ENCODE data around the gene GGT1.
A peak's percentile ranks its signal among the peaks of the same experiment; 100 is the strongest.
"Not testable (repeated sequence)": the region's sequence is repeated elsewhere in the genome, so short reads cannot be mapped to it uniquely, and the experiment has no call there.

The GGT1 gene

GRCh38 chr22:24602847-24603769 is at the start of gene GGT1:
TSS of gene GGT1 (plus strand) at chr22:24603193. CDS start at chr22:24611082, 7,889 bp downstream.
- DNase-seq (ENCODE audit: low spot score), result not testable (repeated sequence)

GRCh38 chr22:24553597-24554312 is 49.2 kb upstream of the GGT1 start:
- no peak for DNase-seq (ENCODE audit: low spot score)

- DNase-seq (ENCODE audit: low spot score), result no peak
Observed at GRCh38 chr22:24554313-24555164, 48.5 kb upstream of the GGT1 start, which contains the start of gene GUCD1. TSS of gene GUCD1 (minus strand) at chr22:24555138. CDS start at chr22:24554991, 147 bp downstream.

- peak; percentile 99 for DNase-seq (ENCODE audit: low spot score)
Observed at GRCh38 chr22:24555165-24556039, 47.6 kb upstream of the GGT1 start, which contains the start of gene SNRPD3. TSS of gene SNRPD3 (plus strand) at chr22:24555999. CDS start at chr22:24557675, 1,676 bp downstream.

- no peak for DNase-seq (ENCODE audit: low spot score)
Observed at GRCh38 chr22:24559471-24559870, 43.5 kb upstream of the GGT1 start.

GRCh38 chr22:24563246-24563645 is 39.7 kb upstream of the GGT1 start:
- DNase-seq (ENCODE audit: low spot score), result no peak

GRCh38 chr22:24564376-24565058 is 38.5 kb upstream of the GGT1 start:
- DNase-seq (ENCODE audit: low spot score), result no peak

GRCh38 chr22:24565077-24565476 is 37.9 kb upstream of the GGT1 start:
- DNase-seq (ENCODE audit: low spot score), result no peak

- no peak for DNase-seq (ENCODE audit: low spot score)
Observed at GRCh38 chr22:24566899-24567511, 36.0 kb upstream of the GGT1 start.

GRCh38 chr22:24567668-24568067 is 35.3 kb upstream of the GGT1 start:
- no peak for DNase-seq (ENCODE audit: low spot score)

GRCh38 chr22:24571266-24571665 is 31.7 kb upstream of the GGT1 start:
- DNase-seq (ENCODE audit: low spot score), result no peak

GRCh38 chr22:24576778-24577177 is 26.2 kb upstream of the GGT1 start:
- no peak for DNase-seq (ENCODE audit: low spot score)

GRCh38 chr22:24578355-24579257 is 24.4 kb upstream of the GGT1 start:
- DNase-seq (ENCODE audit: low spot score), result no peak

GRCh38 chr22:24579258-24579601 is 23.8 kb upstream of the GGT1 start:
- DNase-seq (ENCODE audit: low spot score), result no peak

- no peak for DNase-seq (ENCODE audit: low spot score)
Observed at GRCh38 chr22:24580276-24580675, 22.7 kb upstream of the GGT1 start.

GRCh38 chr22:24582056-24582814 is 20.8 kb upstream of the GGT1 start:
- no peak for DNase-seq (ENCODE audit: low spot score)

GRCh38 chr22:24583221-24584165 is 19.5 kb upstream of the GGT1 start:
- no peak for DNase-seq (ENCODE audit: low spot score)
